Esophagus (tissue), 2 donors: ENCODE results near the gene CDH20. TPM values are rescaled to one million over a fixed set of nuclear protein-coding genes. Genes with fewer than 3 reads are reported as not detected.

ENCODE experiments used
- H3K27ac ChIP-seq, 2 donors: one replicate each; pipeline ENCODE4 v1.5.1; 2013; ENCODE audit warnings: low read depth in 2 of 2, mild to moderate bottlenecking in 2 of 2, inconsistent platforms in 1 of 2, low read length in 1 of 2, moderate library complexity in 1 of 2
- H3K27me3 ChIP-seq, 2 donors: one replicate each; pipeline ENCODE4 v1.6.1; 2013; ENCODE audit warnings: low read length in 2 of 2, control low read depth in 1 of 2, mild to moderate bottlenecking in 1 of 2; ENCODE audit not compliant: insufficient read depth in 2 of 2, control insufficient read depth in 1 of 2
- H3K36me3 ChIP-seq, 2 donors: one replicate each; pipeline ENCODE4 v1.6.1; 2013; ENCODE audit warnings: low read length in 1 of 2; ENCODE audit not compliant: control insufficient read depth in 2 of 2, insufficient read depth in 2 of 2
- H3K4me1 ChIP-seq, 2 donors: one replicate each; pipeline ENCODE4 v1.6.1; 2013; ENCODE audit warnings: low read length in 1 of 2; ENCODE audit not compliant: control insufficient read depth in 2 of 2, insufficient read depth in 2 of 2
- H3K4me3 ChIP-seq, 2 donors: one replicate each; pipeline ENCODE4 v1.5.1; 2013; ENCODE audit warnings: low read length in 2 of 2, mild to moderate bottlenecking in 2 of 2, low read depth in 1 of 2, moderate library complexity in 1 of 2
- H3K9me3 ChIP-seq, 2 donors: one replicate each; pipeline ENCODE4 v1.6.1; 2013; ENCODE audit warnings: mild to moderate bottlenecking in 2 of 2, low read depth in 1 of 2, low read length in 1 of 2, moderate library complexity in 1 of 2; ENCODE audit not compliant: control insufficient read depth in 2 of 2, insufficient read depth in 1 of 2
- WGBS, 2 donors: extraction: QIAGEN DNeasy Blood & Tissue Kit; methylation state at CpG; one replicate each; pipeline ENCODE4 v1.1.7; 2013; 5-methylcytosine and 5-hydroxymethylcytosine counted together
- polyA plus RNA-seq, 2 donors: library from polyadenylated mRNA; stranded (reverse); fragments of 200-250 nt; gene quantifications; one replicate each; pipeline ENCODE4 v1.2.3, GENCODE V29; 2013
- donor health status: healthy with polysubstance abuse.
- donor health status: Bipolar disorder and iron deficiency.

CDH20 gene
- polyA plus RNA-seq, 2 donors, result 0.21 TPM; not detected in 1

DNA sequence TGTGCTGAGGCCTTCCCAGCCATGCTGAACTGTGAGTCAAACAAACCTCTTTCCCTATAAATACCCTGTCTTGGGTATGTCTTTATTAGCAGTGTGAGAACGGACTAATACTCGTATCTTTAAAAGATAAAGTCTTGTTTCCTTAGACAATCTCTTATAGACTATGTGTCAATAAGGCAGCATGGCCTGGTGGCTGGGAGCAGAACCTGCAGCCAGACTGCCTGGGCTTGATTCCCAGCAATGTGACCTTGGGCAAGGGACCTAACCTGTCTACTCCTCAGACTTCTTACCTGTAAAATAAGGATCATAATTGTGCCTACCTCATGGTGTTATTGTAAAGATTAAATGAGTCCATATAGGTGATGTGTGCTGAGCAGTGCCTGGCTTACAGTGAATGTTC lies 198.7 kb downstream of the CDH20 start:
- H3K27me3 ChIP-seq, result no peaks in the 10 kb centered on the region
- WGBS, 2 donors, result 49 to 66% methylated on average over 2 of the region's 2 CpGs
- H3K27ac ChIP-seq, result no peak overlapping the region
- no peaks in the 10 kb centered on the region for H3K9me3 ChIP-seq
- no peaks in the 10 kb centered on the region for H3K36me3 ChIP-seq
- H3K4me1 ChIP-seq, result no peaks in the 10 kb centered on the region
- no peak overlapping the region for H3K4me3 ChIP-seq

DNA sequence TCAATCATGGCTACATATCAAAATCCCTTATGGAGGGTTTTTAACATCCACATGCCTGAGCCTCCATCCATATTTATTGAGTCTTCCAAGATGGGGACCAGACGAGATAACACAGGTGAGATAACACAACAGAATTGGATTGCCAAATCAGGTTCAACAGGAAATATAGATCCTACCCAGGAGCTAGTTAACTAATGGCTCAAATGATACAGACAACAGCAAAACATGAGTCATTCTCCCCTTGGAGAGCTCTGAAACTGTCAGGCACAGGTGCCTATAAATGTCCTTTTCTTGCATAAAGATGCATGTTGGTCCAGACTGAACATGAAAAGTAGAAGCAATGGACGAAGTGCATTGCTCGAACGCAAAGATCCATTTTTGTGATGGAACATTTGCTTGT lies 202.2 kb downstream of the CDH20 start:
- Histone ChIP-seq H3K4me1 (no peaks in the 10 kb centered on the region), H3K27me3 (no peaks in the 10 kb centered on the region), H3K9me3 (no peaks in the 10 kb centered on the region), H3K36me3 (no peaks in the 10 kb centered on the region), H3K27ac (no peak overlapping the region), H3K4me3 (no peak overlapping the region)
- WGBS, 2 donors, result 84 to 86% methylated on average over 4 of the region's 4 CpGs

DNA sequence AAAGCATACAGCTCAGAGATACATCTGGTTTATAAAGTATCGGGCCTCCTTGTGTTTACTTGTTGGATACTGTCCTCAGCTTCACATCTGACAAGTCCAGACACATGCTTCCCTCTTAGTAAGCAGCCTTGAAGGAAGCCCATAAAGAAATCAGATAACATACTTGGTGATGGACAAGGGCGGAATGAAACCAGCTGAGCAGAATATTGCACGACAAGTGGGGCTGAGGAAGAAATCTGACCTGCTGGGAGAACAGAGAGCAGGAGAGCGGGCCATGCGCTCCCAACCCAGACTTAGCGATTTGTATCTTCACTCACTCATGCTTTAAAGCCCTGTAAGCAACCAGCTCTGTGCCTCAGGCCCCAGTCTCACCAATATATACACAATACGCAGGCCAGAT lies 208.4 kb downstream of the CDH20 start:
- H3K27me3 ChIP-seq, result no peaks in the 10 kb centered on the region
- WGBS, 2 donors, result 63 to 68% methylated on average over 7 of the region's 7 CpGs

DNA sequence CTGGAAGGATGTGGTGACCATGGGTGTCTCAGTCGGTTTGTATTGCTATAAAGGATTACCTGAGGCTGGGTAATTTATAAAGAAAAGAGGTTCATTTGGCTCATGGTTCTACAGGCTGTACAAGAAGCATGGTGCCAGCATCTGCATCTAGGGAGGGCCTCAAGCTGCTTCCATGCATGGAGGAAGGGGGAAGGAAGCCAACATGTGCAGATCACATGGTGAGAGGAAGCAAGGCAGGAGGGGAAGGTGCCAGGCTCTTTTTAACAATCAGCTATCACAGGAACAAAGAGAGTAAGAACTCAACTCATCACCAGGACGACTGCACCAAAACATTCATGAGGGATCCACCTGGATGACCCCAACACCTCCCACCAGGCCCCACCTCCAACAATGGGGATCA lies 209.4 kb downstream of the CDH20 start:
- Histone ChIP-seq H3K27me3 (no peaks in the 10 kb centered on the region), H3K36me3 (no peaks in the 10 kb centered on the region), H3K9me3 (no peaks in the 10 kb centered on the region), H3K4me3 (no peak overlapping the region), H3K4me1 (no peaks in the 10 kb centered on the region), H3K27ac (no peak overlapping the region)
- 58 to 75% methylated on average over 2 of the region's 2 CpGs for WGBS, 2 donors

More for the DNA sequence above, 208.4 kb downstream of the CDH20 start:
- Histone ChIP-seq H3K4me1 (no peaks in the 10 kb centered on the region), H3K4me3 (no peak overlapping the region), H3K9me3 (no peaks in the 10 kb centered on the region), H3K27ac (no peak overlapping the region), H3K36me3 (no peaks in the 10 kb centered on the region)

DNA sequence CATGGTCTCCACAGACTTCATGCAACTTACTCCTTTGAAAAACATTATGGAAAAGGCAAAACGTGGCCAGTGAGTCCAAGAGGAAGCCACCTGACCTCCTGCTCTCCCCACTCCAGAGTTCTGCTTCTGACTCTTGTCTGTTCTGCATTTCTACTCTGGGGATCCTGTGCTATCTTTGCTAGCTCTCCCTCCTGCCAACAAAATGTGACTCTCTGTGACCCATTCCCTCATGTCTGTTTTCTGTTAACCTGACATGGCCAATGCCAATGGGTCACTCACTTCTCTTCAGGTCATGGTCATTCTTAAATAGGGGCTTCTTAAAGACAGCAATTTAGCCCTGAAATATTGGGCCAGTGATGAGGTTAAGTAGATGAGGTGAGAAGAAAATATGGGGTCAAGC lies 210.3 kb downstream of the CDH20 start:
- no peak overlapping the region for H3K4me3 ChIP-seq
- WGBS, 2 donors, result 58 to 71% methylated on average over 1 of the region's 1 CpG
- H3K36me3 ChIP-seq, result no peaks in the 10 kb centered on the region
- H3K9me3 ChIP-seq, result no peaks in the 10 kb centered on the region
- H3K27ac ChIP-seq, result no peak overlapping the region
- H3K4me1 ChIP-seq, result no peaks in the 10 kb centered on the region
- H3K27me3 ChIP-seq, result no peaks in the 10 kb centered on the region

DNA sequence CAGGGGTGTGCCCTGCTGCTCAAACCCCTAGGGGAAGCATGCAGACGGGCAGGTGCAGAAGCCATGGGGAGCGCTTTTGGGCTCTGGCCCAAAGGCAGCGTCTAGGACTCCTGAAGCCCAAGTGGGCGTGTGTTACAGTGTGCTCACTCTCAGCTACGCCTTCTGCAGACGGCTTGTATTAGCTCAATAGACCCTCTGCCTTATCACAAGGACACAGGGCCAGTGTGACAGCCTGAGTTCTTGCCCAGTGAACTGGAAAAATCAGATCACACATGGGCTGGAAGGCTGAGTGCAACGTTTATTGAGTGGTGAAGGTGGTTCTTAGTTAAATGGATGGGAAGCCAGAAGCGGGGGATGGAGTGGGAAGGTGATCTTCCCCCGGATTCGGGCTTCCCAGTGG lies 210.9 kb downstream of the CDH20 start:
- 80 to 90% methylated on average over 10 of the region's 10 CpGs for WGBS, 2 donors
- H3K36me3 ChIP-seq, result no peaks in the 10 kb centered on the region

DNA sequence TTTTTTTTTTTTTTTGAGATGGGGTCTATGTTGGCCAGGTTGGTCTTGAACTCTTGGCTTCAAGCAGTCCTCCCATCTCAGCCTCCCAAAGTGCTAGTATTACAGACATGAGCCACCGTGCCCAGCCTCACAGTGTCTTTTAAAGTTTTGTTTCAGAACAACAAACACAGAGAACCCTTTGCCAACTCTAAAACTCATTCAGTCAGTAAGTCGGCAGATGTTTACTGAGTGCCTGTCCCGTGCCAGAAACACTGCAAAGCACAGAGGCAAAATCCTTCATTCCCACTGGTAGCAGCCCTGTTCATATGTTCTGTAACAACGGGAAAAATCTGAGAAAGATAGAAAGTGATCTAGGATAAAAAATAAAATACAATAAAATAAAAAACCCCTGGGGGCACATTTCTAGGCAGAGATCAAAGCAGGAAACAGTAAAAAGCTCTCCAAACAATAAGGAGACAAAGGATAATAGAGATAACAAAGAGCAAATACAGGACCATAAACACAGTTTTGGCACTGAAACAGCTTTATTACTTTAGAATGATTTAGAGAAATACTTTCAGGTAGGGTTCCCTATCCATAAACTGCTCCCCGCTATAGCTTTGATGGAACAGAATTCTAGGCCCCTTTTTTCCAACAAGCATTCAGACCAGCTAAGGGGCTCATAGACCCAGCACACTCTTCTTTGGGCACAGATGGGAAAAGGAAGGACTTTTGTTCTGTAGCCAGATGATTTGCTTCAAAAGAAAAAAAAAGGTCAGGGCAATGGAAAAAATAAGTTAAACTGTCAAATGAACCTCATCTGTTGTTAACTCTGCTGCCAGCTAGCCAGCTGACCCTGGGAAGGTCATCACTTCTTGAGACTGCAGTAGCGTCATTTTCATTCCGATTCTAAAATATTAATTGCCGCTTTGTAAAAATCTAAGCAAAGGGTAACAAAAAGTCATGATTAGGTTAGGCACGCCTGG lies 212.3 kb downstream of the CDH20 start:
- no peak overlapping the region for H3K27ac ChIP-seq
- no peaks in the 10 kb centered on the region for H3K9me3 ChIP-seq
- WGBS, 2 donors, result 50 to 51% methylated on average over 9 of the region's 9 CpGs
- no peaks in the 10 kb centered on the region for H3K36me3 ChIP-seq
- no peak overlapping the region for H3K4me3 ChIP-seq
- H3K4me1 ChIP-seq, result no peaks in the 10 kb centered on the region
- H3K27me3 ChIP-seq, result no peaks in the 10 kb centered on the region

More for the DNA sequence above, 210.9 kb downstream of the CDH20 start:
- Histone ChIP-seq H3K27ac (no peak overlapping the region), H3K27me3 (no peaks in the 10 kb centered on the region), H3K4me1 (no peaks in the 10 kb centered on the region), H3K9me3 (no peaks in the 10 kb centered on the region), H3K4me3 (no peak overlapping the region)

DNA sequence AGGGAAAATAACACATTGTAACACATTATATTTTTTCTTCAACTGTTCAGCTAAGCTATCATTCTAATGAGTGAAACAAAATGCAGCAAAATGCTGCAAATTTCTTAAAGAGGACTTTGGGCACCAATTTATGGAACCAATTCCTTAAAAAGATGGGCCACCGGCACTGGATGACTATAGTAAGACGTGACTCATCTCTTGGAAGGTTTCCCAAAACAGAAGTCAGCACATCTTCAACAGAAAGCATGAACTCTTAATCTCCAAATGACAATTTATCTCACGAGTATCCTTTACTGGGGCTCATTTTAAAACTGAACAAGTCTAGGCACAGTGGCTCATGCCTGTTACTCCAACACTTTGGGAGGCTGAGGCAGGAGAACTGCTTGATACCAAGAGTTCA lies 213.4 kb downstream of the CDH20 start:
- Histone ChIP-seq H3K27ac (no peak overlapping the region), H3K36me3 (no peaks in the 10 kb centered on the region), H3K4me3 (no peak overlapping the region), H3K9me3 (no peaks in the 10 kb centered on the region), H3K27me3 (no peaks in the 10 kb centered on the region), H3K4me1 (no peaks in the 10 kb centered on the region)
- 18 to 39% methylated on average over 3 of the region's 3 CpGs for WGBS, 2 donors

DNA sequence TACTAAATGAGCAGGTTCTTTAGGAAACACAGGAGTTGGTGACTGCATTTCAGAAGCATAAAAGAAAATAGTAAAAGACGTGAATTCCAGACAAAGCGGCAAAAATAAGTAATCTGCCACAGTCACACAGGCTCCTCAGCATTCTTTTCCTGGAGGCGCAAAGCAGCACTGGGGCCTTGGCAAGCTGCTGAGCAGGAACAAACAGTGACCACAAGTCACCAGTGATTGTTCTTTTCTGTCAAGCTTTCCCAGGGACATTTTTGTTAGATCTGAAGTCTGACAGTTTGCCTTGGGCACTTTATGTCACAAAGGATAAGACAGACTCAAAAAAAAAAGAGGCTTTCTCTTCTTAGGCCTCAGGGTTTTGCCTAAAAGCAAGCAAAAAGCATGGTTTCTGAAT lies 216.2 kb downstream of the CDH20 start:
- no peak overlapping the region for H3K4me3 ChIP-seq
- H3K9me3 ChIP-seq, result peaks cover 0 to 2% of the 10 kb centered on the region in 2 donors
- H3K27me3 ChIP-seq, result no peaks in the 10 kb centered on the region
- 88 to 92% methylated on average over 3 of the region's 3 CpGs for WGBS, 2 donors
- H3K27ac ChIP-seq, result no peak overlapping the region
- H3K4me1 ChIP-seq, result peaks cover 0 to 5% of the 10 kb centered on the region in 2 donors
- no peaks in the 10 kb centered on the region for H3K36me3 ChIP-seq

DNA sequence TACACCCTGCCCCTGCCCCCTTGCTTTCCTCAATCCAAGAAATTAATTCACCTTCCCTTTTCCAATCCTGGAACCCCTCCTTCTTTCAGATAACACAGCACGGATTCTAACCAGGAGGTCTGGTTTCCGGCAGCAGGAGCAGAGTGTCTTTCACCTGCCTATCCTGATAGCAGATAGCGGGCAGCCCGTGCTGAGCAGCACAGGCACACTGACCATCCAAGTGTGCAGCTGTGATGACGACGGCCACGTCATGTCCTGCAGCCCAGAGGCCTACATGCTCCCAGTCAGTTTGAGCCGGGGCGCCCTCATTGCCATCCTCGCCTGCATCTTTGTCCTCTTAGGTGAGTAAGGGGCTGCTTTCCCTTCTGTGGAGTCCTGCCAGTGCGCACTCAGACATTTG lies 216.7 kb downstream of the CDH20 start:
- Histone ChIP-seq H3K4me1 (peaks cover 0 to 5% of the 10 kb centered on the region in 2 donors), H3K4me3 (no peak overlapping the region), H3K27me3 (no peaks in the 10 kb centered on the region), H3K9me3 (peaks cover 0 to 2% of the 10 kb centered on the region in 2 donors), H3K36me3 (no peaks in the 10 kb centered on the region), H3K27ac (no peak overlapping the region)
- WGBS, 2 donors, result 90 to 93% methylated on average over 11 of the region's 11 CpGs
